Right atrium auricular region (tissue), 2 donors: ENCODE results near the gene PCMT1. TPM values are rescaled to one million over a fixed set of nuclear protein-coding genes. Genes with fewer than 3 reads are reported as not detected.
A peak's percentile ranks its signal among the peaks of the same experiment; 100 is the strongest.

ENCODE experiments used
- DNase-seq: peaks from one replicate; pipeline ENCODE4 v3.0.0-alpha.2; 2019; ENCODE audit warnings: low spot score
- H3K27ac ChIP-seq, 2 donors: fragments of 200-600 bp; sonication (generic); 1 replicate in 1 of 2; 2 replicates in 1 of 2; pipeline ENCODE4 v1.5.1; 2016 to 2019
- H3K27me3 ChIP-seq, 2 donors: fragments of 200-600 bp; sonication (generic); one replicate each; pipeline versions ENCODE4 v1.5.1 to v1.6.0; 2017 to 2019
- H3K36me3 ChIP-seq: fragments of 200-600 bp; sonication (generic); one replicate; pipeline ENCODE4 v1.5.1; 2016
- H3K4me1 ChIP-seq, 2 donors: fragments of 200-600 bp; sonication (generic); one replicate each; pipeline versions ENCODE4 v1.5.1 to v1.6.0; 2017 to 2019
- H3K4me3 ChIP-seq, 2 donors: fragments of 200-600 bp; sonication (generic); 1 replicate in 1 of 2; 2 replicates in 1 of 2; pipeline ENCODE4 v1.5.1; 2017 to 2019; ENCODE audit warnings: mild to moderate bottlenecking in 1 of 2, moderate library complexity in 1 of 2
- H3K9me3 ChIP-seq, 2 donors: fragments of 200-600 bp; sonication (generic); one replicate each; pipeline ENCODE4 v1.5.1; 2019
- total RNA-seq, 2 donors: library from RNA; depleted of rRNA; stranded (reverse); fragments of >200 nt; gene quantifications; one replicate each; pipeline ENCODE4 v1.1.0, GENCODE V29; 2016
- TF ChIP-seq, protein P1 (sequence below), 2 donors: fragments of 200-600 bp; sonication (generic); IDR thresholded peaks; one replicate each; pipeline ENCODE4 v1.5.1; 2019; ENCODE audit warnings: antibody characterized with exemption in 2 of 2

The PCMT1 gene
- total RNA-seq, 2 donors from 2014 or later = 99.8 to 106 TPM

GRCh38 chr6:149855040-149855654, 105.6 kb downstream of the PCMT1 start:
- TF ChIP-seq, protein P1, sequence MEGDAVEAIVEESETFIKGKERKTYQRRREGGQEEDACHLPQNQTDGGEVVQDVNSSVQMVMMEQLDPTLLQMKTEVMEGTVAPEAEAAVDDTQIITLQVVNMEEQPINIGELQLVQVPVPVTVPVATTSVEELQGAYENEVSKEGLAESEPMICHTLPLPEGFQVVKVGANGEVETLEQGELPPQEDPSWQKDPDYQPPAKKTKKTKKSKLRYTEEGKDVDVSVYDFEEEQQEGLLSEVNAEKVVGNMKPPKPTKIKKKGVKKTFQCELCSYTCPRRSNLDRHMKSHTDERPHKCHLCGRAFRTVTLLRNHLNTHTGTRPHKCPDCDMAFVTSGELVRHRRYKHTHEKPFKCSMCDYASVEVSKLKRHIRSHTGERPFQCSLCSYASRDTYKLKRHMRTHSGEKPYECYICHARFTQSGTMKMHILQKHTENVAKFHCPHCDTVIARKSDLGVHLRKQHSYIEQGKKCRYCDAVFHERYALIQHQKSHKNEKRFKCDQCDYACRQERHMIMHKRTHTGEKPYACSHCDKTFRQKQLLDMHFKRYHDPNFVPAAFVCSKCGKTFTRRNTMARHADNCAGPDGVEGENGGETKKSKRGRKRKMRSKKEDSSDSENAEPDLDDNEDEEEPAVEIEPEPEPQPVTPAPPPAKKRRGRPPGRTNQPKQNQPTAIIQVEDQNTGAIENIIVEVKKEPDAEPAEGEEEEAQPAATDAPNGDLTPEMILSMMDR (IDR thresholded peaks at IDR 0.05) = no peak
- DNase-seq = no peak
- Histone ChIP-seq H3K27me3 (no peaks in the 10 kb centered on the region), H3K9me3 (no peaks in the 10 kb centered on the region), H3K27ac (peak overlapping the region in 1 of 2 donors; percentile 1), H3K4me3 (no peak overlapping the region), H3K36me3 (no peaks in the 10 kb centered on the region), H3K4me1 (peaks cover 0 to 8% of the 10 kb centered on the region in 2 donors)

DNA sequence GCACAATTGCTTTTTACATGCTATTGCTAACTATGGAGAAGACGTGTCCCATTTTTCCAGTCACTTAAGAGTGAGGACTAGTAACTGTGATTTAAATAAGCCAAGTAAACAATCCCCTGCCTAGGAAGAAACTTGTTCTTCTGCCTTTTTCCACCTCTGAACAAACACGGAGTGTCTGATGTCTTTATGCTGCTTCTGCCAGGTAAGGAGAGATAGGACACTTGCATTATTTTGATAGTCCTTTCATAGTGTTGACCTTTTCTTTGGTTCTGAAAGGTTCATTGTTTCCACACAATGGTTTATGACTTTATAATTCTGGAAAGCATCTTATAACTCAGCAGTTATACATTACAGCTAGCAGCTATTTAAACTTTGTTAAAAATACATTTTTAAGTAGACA, 106.2 kb downstream of the PCMT1 start:
- Histone ChIP-seq H3K27me3 (no peaks in the 10 kb centered on the region), H3K9me3 (no peaks in the 10 kb centered on the region), H3K36me3 (no peaks in the 10 kb centered on the region), H3K4me3 (no peak overlapping the region), H3K4me1 (peaks cover 0 to 8% of the 10 kb centered on the region in 2 donors), H3K27ac (no peak overlapping the region)
- TF ChIP-seq, protein P1 (IDR thresholded peaks at IDR 0.05) = no peak
- DNase-seq = no peak

DNA sequence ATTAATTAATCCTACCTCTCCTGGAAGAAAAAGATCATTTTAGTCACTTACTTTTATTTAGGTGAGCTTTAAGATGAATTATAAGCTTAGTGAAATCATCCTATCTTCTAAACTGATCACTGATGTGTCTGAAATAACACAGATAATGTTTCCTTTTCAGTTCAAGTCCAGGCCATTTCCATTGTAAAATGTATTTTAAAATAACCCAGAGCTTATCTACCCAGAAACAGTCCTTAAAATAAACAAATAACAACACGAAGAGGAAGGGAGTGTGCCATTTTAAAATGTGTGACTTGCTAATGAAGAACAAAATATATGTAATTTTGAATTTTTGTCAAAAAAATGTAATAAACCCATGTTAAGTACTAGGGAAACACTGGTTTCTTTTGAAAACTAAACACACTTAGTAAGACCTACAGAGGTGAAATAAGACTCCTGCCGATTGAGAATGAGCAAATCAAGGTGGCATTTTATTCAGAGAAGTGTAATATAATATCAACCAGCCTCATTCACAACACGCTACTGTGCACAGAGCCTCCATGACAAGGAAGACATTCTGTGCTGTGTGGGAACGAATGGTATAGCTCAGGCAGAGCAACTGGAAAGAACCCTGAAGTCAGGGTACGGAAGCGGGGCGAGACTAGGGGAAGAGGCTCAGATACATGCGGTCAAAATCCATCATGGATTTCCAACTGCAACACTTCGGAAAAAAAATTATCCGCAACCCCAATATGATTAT, 106.9 kb downstream of the PCMT1 start:
- H3K4me1 ChIP-seq = peaks cover 0 to 8% of the 10 kb centered on the region in 2 donors
- H3K4me3 ChIP-seq = no peak overlapping the region
- H3K27ac ChIP-seq = no peak overlapping the region
- DNase-seq = no peak
- TF ChIP-seq, protein P1 (IDR thresholded peaks at IDR 0.05) = no peak
- H3K36me3 ChIP-seq = no peaks in the 10 kb centered on the region
- no peaks in the 10 kb centered on the region for H3K27me3 ChIP-seq
- H3K9me3 ChIP-seq = no peaks in the 10 kb centered on the region

DNA sequence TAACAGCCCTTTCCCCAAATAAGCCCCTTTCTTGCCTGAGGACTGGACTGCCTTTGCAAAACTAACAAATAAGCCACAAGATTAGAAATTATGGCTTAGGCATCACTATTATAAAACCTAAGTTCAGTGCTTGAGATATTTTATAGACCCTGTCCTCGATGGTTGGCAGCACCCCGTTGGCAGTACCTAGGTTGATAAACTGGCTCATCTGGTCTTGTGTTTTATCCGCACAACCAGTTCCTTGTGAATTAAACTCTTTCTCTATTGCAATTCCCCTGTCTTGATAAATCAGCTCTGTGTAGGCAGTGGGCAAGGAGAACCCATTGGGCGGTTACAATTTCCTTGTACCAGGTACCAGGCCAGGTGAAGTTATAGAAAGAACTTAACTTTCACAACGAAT, 108.0 kb downstream of the PCMT1 start:
- Histone ChIP-seq H3K9me3 (no peaks in the 10 kb centered on the region), H3K27me3 (no peaks in the 10 kb centered on the region), H3K4me1 (peaks cover 0 to 1% of the 10 kb centered on the region in 2 donors), H3K36me3 (no peaks in the 10 kb centered on the region), H3K4me3 (no peak overlapping the region), H3K27ac (no peak overlapping the region)
- TF ChIP-seq, protein P1 (IDR thresholded peaks at IDR 0.05) = no peak
- DNase-seq = no peak

- TF ChIP-seq, protein P1 (IDR thresholded peaks at IDR 0.05) = no peak
- no peak for DNase-seq
- Histone ChIP-seq H3K4me1 (peaks cover 0 to 7% of the 10 kb centered on the region in 2 donors), H3K27ac (no peak overlapping the region), H3K36me3 (no peaks in the 10 kb centered on the region), H3K4me3 (no peak overlapping the region), H3K9me3 (no peaks in the 10 kb centered on the region), H3K27me3 (no peaks in the 10 kb centered on the region)
Observed at GRCh38 chr6:149859368-149859767, 109.8 kb downstream of the PCMT1 start.
